Right atrium auricular region (tissue), 2 donors: ENCODE results near the gene POLR2C. TPM values are rescaled to one million over a fixed set of nuclear protein-coding genes. Genes with fewer than 3 reads are reported as not detected.
A peak's percentile ranks its signal among the peaks of the same experiment; 100 is the strongest.

Experiments used
- DNase-seq: peaks from one replicate; pipeline ENCODE4 v3.0.0-alpha.2; 2019; ENCODE audit warnings: low spot score
- H3K27ac ChIP-seq, 2 donors: fragments of 200-600 bp; sonication (generic); 1 replicate in 1 of 2; 2 replicates in 1 of 2; pipeline ENCODE4 v1.5.1; 2016 to 2019
- H3K27me3 ChIP-seq, 2 donors: fragments of 200-600 bp; sonication (generic); one replicate each; pipeline versions ENCODE4 v1.5.1 to v1.6.0; 2017 to 2019
- H3K36me3 ChIP-seq: fragments of 200-600 bp; sonication (generic); one replicate; pipeline ENCODE4 v1.5.1; 2016
- H3K4me1 ChIP-seq, 2 donors: fragments of 200-600 bp; sonication (generic); one replicate each; pipeline versions ENCODE4 v1.5.1 to v1.6.0; 2017 to 2019
- H3K4me3 ChIP-seq, 2 donors: fragments of 200-600 bp; sonication (generic); 1 replicate in 1 of 2; 2 replicates in 1 of 2; pipeline ENCODE4 v1.5.1; 2017 to 2019; ENCODE audit warnings: mild to moderate bottlenecking in 1 of 2, moderate library complexity in 1 of 2
- H3K9me3 ChIP-seq, 2 donors: fragments of 200-600 bp; sonication (generic); one replicate each; pipeline ENCODE4 v1.5.1; 2019
- CTCF ChIP-seq, 2 donors: fragments of 200-600 bp; sonication (generic); IDR thresholded peaks; one replicate each; pipeline ENCODE4 v1.5.1; 2019; ENCODE audit warnings: antibody characterized with exemption in 2 of 2
- total RNA-seq, 2 donors: library from RNA; depleted of rRNA; stranded (reverse); fragments of >200 nt; gene quantifications; one replicate each; pipeline ENCODE4 v1.1.0, GENCODE V29; 2016

POLR2C gene
- total RNA-seq, 2 donors from 2014 or later: 76.8 to 86.3 TPM

GRCh38 chr16:57422026-57422944, 40.2 kb upstream of the POLR2C start:
- no peaks in the 10 kb centered on the region for H3K9me3 ChIP-seq
- H3K27me3 ChIP-seq: no peaks in the 10 kb centered on the region
- H3K27ac ChIP-seq: no peak overlapping the region
- peak; percentile 44 to 71 for TF ChIP-seq CTCF (IDR thresholded peaks at IDR 0.05)
- peaks cover 0 to 39% of the 10 kb centered on the region in 2 donors for H3K4me1 ChIP-seq
- peaks cover 10% of the 10 kb centered on the region for H3K36me3 ChIP-seq
- no peak overlapping the region for H3K4me3 ChIP-seq
- no peak for DNase-seq

DNA sequence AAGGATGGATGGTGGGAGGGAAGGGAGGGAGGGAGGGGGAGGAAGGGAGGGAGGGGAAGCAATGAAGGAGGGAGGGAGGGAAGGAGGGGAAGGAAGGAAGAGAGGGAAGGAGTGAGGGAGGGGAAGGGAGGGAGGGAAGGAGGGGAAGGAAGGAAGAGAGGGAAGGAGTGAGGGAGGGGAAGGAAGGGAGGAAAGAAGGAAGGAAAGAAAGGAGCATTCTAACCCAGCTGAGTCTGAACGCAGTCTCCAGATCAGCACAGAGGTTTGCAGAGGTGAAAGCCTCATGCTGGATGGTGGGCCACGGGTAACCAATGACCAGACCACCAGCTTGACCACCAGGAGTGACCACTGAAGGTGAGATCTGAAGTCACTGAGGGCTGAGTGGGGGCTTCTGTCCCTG, 39.3 kb upstream of the POLR2C start:
- H3K4me1 ChIP-seq: peaks cover 0 to 30% of the 10 kb centered on the region in 2 donors
- no peaks in the 10 kb centered on the region for H3K27me3 ChIP-seq
- H3K4me3 ChIP-seq: no peak overlapping the region
- no peak for TF ChIP-seq CTCF (IDR thresholded peaks at IDR 0.05)
- no peak for DNase-seq
- H3K27ac ChIP-seq: no peak overlapping the region
- peaks cover 17% of the 10 kb centered on the region for H3K36me3 ChIP-seq
- H3K9me3 ChIP-seq: no peaks in the 10 kb centered on the region

- no peak for DNase-seq
- peaks cover 0 to 18% of the 10 kb centered on the region in 2 donors for H3K4me1 ChIP-seq
- no peaks in the 10 kb centered on the region for H3K9me3 ChIP-seq
- peaks cover 29% of the 10 kb centered on the region for H3K36me3 ChIP-seq
- H3K27me3 ChIP-seq: no peaks in the 10 kb centered on the region
- no peak for TF ChIP-seq CTCF (IDR thresholded peaks at IDR 0.05)
- H3K4me3 ChIP-seq: no peak overlapping the region
- H3K27ac ChIP-seq: no peak overlapping the region
Measured at GRCh38 chr16:57424583-57424982, 37.9 kb upstream of the POLR2C start.

- no peak for TF ChIP-seq CTCF (IDR thresholded peaks at IDR 0.05)
- H3K9me3 ChIP-seq: no peaks in the 10 kb centered on the region
- H3K27ac ChIP-seq: no peak overlapping the region
- no peak overlapping the region for H3K4me3 ChIP-seq
- DNase-seq: no peak
- H3K36me3 ChIP-seq: peaks cover 46% of the 10 kb centered on the region
- no peaks in the 10 kb centered on the region for H3K27me3 ChIP-seq
- peaks cover 0 to 18% of the 10 kb centered on the region in 2 donors for H3K4me1 ChIP-seq
Measured at GRCh38 chr16:57426356-57426755, 36.1 kb upstream of the POLR2C start.

GRCh38 chr16:57427307-57427706, 35.2 kb upstream of the POLR2C start:
- Histone ChIP-seq H3K27ac (no peak overlapping the region), H3K4me3 (no peak overlapping the region), H3K9me3 (no peaks in the 10 kb centered on the region), H3K27me3 (no peaks in the 10 kb centered on the region), H3K4me1 (peaks cover 0 to 11% of the 10 kb centered on the region in 2 donors), H3K36me3 (peaks cover 56% of the 10 kb centered on the region)
- TF ChIP-seq CTCF (IDR thresholded peaks at IDR 0.05): no peak
- DNase-seq: no peak
